Smooth muscle cell (in vitro differentiated cells): ENCODE results near the gene NR6A1. TPM values are rescaled to one million over a fixed set of nuclear protein-coding genes. Genes with fewer than 3 reads are reported as not detected.

Source experiments
- DNase-seq: peaks from one replicate; lab custom pipeline; 2025; ENCODE audit not compliant: unreplicated experiment; lab: John Stamatoyannopoulos, UW
- H2AFZ ChIP-seq: fragments of 200-600 bp; sonication (generic); 2 replicates; pipeline ENCODE4 v1.6.0; 2016; ENCODE audit warnings: antibody characterized with exemption, low read depth, mild to moderate bottlenecking
- H3F3A ChIP-seq: fragments of 200-600 bp; sonication (generic); 2 replicates; pipeline ENCODE4 v1.6.0; 2017; ENCODE audit warnings: antibody characterized with exemption, low read depth
- H3K27ac ChIP-seq: fragments of 200-600 bp; sonication (generic); 2 replicates; pipeline ENCODE4 v1.5.1; 2016; ENCODE audit warnings: low read depth, mild to moderate bottlenecking
- H3K27me3 ChIP-seq: fragments of 200-600 bp; sonication (generic); 2 replicates; pipeline ENCODE4 v1.6.1; 2016; ENCODE audit warnings: low read depth, mild to moderate bottlenecking
- H3K36me3 ChIP-seq: fragments of 200-600 bp; sonication (generic); 2 replicates; pipeline ENCODE4 v1.5.1; 2016; ENCODE audit warnings: low read depth
- H3K4me1 ChIP-seq: fragments of 200-600 bp; sonication (generic); 2 replicates; pipeline ENCODE4 v1.5.1; 2016; ENCODE audit warnings: low read depth
- H3K4me2 ChIP-seq: fragments of 200-600 bp; sonication (generic); 2 replicates; pipeline ENCODE4 v1.6.0; 2016; ENCODE audit warnings: mild to moderate bottlenecking
- H3K4me3 ChIP-seq: fragments of 200-600 bp; sonication (generic); 2 replicates; pipeline ENCODE4 v1.5.1; 2016; ENCODE audit warnings: mild to moderate bottlenecking
- H3K79me2 ChIP-seq: fragments of 200-600 bp; sonication (generic); 2 replicates; pipeline ENCODE4 v1.6.0; 2016; ENCODE audit warnings: low read depth, mild to moderate bottlenecking
- H3K9ac ChIP-seq: fragments of 200-600 bp; sonication (generic); 2 replicates; pipeline ENCODE4 v1.6.0; 2016; ENCODE audit warnings: low read depth
- H3K9me3 ChIP-seq: fragments of 200-600 bp; sonication (generic); replicated peaks from 2 replicates; pipeline ENCODE4 v1.5.1; 2016; ENCODE audit warnings: low read depth
- H4K20me1 ChIP-seq: fragments of 200-600 bp; sonication (generic); 2 replicates; pipeline ENCODE4 v1.6.0; 2016; ENCODE audit warnings: low read depth
- CTCF ChIP-seq: fragments of 200-600 bp; sonication (generic); IDR thresholded peaks from 2 replicates; pipeline ENCODE4 v1.5.1; 2017; ENCODE audit warnings: borderline replicate concordance, mild to moderate bottlenecking, antibody characterized with exemption; ENCODE audit not compliant: insufficient read depth, poor library complexity, severe bottlenecking
- WGBS: methylation state at CpG from one replicate; pipeline ENCODE4 v1.1.7; 2016; ENCODE audit warnings: low lambda C conversion rate; 5-methylcytosine and 5-hydroxymethylcytosine counted together
- microRNA-seq: library from miRNA; unstranded; fragments of <30 nt; microRNA quantifications from one replicate; pipeline ENCODE4, GENCODE V29; 2016; ENCODE audit warnings: borderline number of aligned reads
- polyA plus RNA-seq: library from polyadenylated mRNA; unstranded; fragments of >200 nt; fragmentation: Nextera tagmentation; extraction: Ambion mirVana; gene quantifications from 2 replicates; pipeline ENCODE4 v1.2.1, GENCODE V29; 2016
- small RNA-seq: library from RNA; depleted of rRNA; stranded (forward); fragments of <200 nt; gene quantifications from one replicate; pipeline ENCODE3, GENCODE V24; 2014
- total RNA-seq: library from RNA; depleted of rRNA; stranded (reverse); fragments of >200 nt; gene quantifications from 2 replicates; pipeline ENCODE4 v1.2.3, GENCODE V29; 2014

The NR6A1 gene
- total and polyA plus RNA-seq, 2 experiments from 2014 or later: 0.17 to 0.31 TPM

- TF ChIP-seq CTCF: no peak
- H3K27ac ChIP-seq: no peak overlapping the region
- no peak overlapping the region for H3K4me3 ChIP-seq
- no peaks in the 10 kb centered on the region for H3K9me3 ChIP-seq
- H2AFZ ChIP-seq: no peak overlapping the region
- H3K36me3 ChIP-seq: no peaks in the 10 kb centered on the region
- H3K4me2 ChIP-seq: no peak overlapping the region
- no peaks in the 10 kb centered on the region for H3K4me1 ChIP-seq
- no peaks in the 10 kb centered on the region for H3F3A ChIP-seq
- 96% methylated on average over 17 of the region's 17 CpGs for WGBS
- H3K79me2 ChIP-seq: no peaks in the 10 kb centered on the region
- DNase-seq: no peak
- peaks cover 4% of the 10 kb centered on the region for H3K27me3 ChIP-seq
- H3K9ac ChIP-seq: no peak overlapping the region
- H4K20me1 ChIP-seq: no peaks in the 10 kb centered on the region
Measured at GRCh38 chr9:124467410-124468060, 303.6 kb downstream of the NR6A1 start.

Small RNAs within 50 kb of the gene (microRNA-seq; reads per million reads assigned to microRNA genes)
- gene MIR181A2: 1,599 reads per million, percentile 82 among the genes with 10 or more reads in this experiment
- gene MIR181B2: 9,161 reads per million, percentile 94 among the genes with 10 or more reads in this experiment

Small RNAs within 50 kb of the gene (small RNA-seq; reads per million reads assigned to genes)
- gene MIR181A2 (108 reads per million, percentile 98 among the genes with 10 or more reads in this experiment), gene MIR181B2 (58.2 reads per million, percentile 97 among the genes with 10 or more reads in this experiment), gene RN7SL302P (not detected)

Other genes starting within 250 kb of the NR6A1 start
- 6.6 and 17.0 TPM in 2 replicates for gene OLFML2A, start 5.8 kb upstream of the NR6A1 start, total RNA-seq
- gene OLFML2A, start 5.8 kb upstream of the NR6A1 start, polyA plus RNA-seq: 3.5 and 11.2 TPM in 2 replicates
- not detected in 2 replicates for gene WDR38, start 82.1 kb upstream of the NR6A1 start, total RNA-seq
- gene WDR38, start 82.1 kb upstream of the NR6A1 start, polyA plus RNA-seq: 0.41 TPM in 1 of 2 replicates, not detected in the other
- gene RPL35, start 90.6 kb upstream of the NR6A1 start, total RNA-seq: 1,579 and 1,932 TPM in 2 replicates
- gene RPL35, start 90.6 kb upstream of the NR6A1 start, polyA plus RNA-seq: 1,321 and 1,396 TPM in 2 replicates
- gene ARPC5L, start 90.8 kb upstream of the NR6A1 start, total RNA-seq: 20.9 and 30.4 TPM in 2 replicates
- 69.8 and 83.9 TPM in 2 replicates for gene ARPC5L, start 90.8 kb upstream of the NR6A1 start, polyA plus RNA-seq
- gene GOLGA1, start 169.8 kb upstream of the NR6A1 start, total RNA-seq: 11.0 and 11.2 TPM in 2 replicates
- 6.8 and 12.4 TPM in 2 replicates for gene GOLGA1, start 169.8 kb upstream of the NR6A1 start, polyA plus RNA-seq